ENCODE data around the gene MRPL52.
"Not testable (repeated sequence)": the region's sequence is repeated elsewhere in the genome, so short reads cannot be mapped to it uniquely, and the experiment has no call there.

MRPL52 gene

DNA sequence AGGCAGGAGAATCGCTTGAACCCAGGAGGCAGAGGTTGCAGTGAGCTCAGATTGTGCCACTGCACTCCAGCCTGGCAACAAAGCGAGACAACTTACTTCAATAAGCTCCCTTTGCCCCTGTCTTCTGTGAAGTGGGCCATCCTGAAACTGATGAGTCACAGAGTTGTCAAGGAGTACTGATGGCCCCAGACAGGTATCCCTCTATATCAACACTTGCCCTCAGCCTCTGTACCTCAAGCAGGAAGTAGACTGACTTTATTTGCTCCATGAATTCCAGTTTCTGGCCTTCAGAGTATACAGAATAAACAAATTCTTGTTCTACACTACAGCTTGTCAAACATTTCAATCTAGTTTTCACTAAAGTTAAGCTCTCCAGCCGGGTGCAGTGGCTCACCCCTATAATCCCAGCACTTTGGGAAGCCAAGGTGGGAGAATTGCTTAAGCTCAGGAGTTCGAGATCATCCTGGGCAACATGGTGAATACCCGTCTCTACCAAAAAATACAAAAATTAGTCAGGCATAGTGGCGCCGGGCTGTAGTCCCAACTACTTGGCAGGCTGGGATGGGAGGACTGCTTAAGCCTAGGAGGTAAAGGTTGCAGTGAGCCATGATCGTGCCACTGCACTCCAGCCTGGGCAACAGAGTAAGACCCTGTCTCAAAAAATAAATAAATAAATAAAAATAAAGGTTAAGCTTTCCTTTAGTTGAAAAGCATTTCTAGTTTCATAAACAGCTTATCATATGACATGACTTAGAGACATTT lies 25.5 kb downstream of the MRPL52 start:
- in situ Hi-C loops (cut with HindIII; ENCODE audit: low sequenced_read_pairs), result no loop called here
- no peak overlapping the region for H3K4me3 ChIP-seq (ENCODE audit: low read depth, low read length)
- DNase-seq (ENCODE audit: low read depth, low spot score), result no peak
- TF ChIP-seq, protein P1, sequence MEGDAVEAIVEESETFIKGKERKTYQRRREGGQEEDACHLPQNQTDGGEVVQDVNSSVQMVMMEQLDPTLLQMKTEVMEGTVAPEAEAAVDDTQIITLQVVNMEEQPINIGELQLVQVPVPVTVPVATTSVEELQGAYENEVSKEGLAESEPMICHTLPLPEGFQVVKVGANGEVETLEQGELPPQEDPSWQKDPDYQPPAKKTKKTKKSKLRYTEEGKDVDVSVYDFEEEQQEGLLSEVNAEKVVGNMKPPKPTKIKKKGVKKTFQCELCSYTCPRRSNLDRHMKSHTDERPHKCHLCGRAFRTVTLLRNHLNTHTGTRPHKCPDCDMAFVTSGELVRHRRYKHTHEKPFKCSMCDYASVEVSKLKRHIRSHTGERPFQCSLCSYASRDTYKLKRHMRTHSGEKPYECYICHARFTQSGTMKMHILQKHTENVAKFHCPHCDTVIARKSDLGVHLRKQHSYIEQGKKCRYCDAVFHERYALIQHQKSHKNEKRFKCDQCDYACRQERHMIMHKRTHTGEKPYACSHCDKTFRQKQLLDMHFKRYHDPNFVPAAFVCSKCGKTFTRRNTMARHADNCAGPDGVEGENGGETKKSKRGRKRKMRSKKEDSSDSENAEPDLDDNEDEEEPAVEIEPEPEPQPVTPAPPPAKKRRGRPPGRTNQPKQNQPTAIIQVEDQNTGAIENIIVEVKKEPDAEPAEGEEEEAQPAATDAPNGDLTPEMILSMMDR (IDR thresholded peaks at IDR 0.05; ENCODE audit: low read depth, low read length), result no peak

- in situ Hi-C loops (cut with HindIII; ENCODE audit: low sequenced_read_pairs), result no loop called here
- DNase-seq (ENCODE audit: low read depth, low spot score), result no peak
- H3K4me3 ChIP-seq (ENCODE audit: low read depth, low read length), result no peak overlapping the region
- TF ChIP-seq, protein P1 (IDR thresholded peaks at IDR 0.05; ENCODE audit: low read depth, low read length), result no peak
Observed at GRCh38 chr14:22856428-22856827, 26.7 kb downstream of the MRPL52 start.

GRCh38 chr14:22860377-22860776 lies 30.7 kb downstream of the MRPL52 start:
- in situ Hi-C loops (cut with HindIII; ENCODE audit: low sequenced_read_pairs); DNase-seq (ENCODE audit: low read depth, low spot score); H3K4me3 ChIP-seq (ENCODE audit: low read depth, low read length): not testable (repeated sequence)

GRCh38 chr14:22861651-22862050 lies 32.0 kb downstream of the MRPL52 start:
- no peak overlapping the region for H3K4me3 ChIP-seq (ENCODE audit: low read depth, low read length)
- in situ Hi-C loops (cut with HindIII; ENCODE audit: low sequenced_read_pairs), result no loop called here
- TF ChIP-seq, protein P1 (IDR thresholded peaks at IDR 0.05; ENCODE audit: low read depth, low read length), result no peak
- no peak for DNase-seq (ENCODE audit: low read depth, low spot score)

DNA sequence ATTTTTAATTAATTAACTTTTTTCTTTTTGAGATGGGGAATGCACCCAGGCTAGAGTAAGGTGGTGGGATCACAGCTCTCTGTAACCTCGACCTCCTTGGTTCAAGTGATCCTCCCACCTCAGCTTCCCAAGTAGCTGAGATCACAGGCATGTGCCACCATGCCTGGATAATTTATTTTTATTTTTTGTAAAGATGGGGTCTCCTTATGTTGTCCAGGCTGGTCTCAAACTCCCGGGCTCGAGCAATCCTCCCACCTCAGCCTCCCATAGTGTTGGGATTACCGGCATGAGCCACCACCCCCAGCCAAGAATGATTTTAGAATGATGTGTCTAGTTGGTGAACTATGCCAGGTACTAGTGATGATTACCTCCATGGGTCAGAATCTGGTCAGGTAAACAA lies 35.3 kb downstream of the MRPL52 start:
- TF ChIP-seq, protein P1 (IDR thresholded peaks at IDR 0.05; ENCODE audit: low read depth, low read length), result no peak
- in situ Hi-C loops (cut with HindIII; ENCODE audit: low sequenced_read_pairs), result no loop called here
- no peak for DNase-seq (ENCODE audit: low read depth, low spot score)
- no peak overlapping the region for H3K4me3 ChIP-seq (ENCODE audit: low read depth, low read length)

DNA sequence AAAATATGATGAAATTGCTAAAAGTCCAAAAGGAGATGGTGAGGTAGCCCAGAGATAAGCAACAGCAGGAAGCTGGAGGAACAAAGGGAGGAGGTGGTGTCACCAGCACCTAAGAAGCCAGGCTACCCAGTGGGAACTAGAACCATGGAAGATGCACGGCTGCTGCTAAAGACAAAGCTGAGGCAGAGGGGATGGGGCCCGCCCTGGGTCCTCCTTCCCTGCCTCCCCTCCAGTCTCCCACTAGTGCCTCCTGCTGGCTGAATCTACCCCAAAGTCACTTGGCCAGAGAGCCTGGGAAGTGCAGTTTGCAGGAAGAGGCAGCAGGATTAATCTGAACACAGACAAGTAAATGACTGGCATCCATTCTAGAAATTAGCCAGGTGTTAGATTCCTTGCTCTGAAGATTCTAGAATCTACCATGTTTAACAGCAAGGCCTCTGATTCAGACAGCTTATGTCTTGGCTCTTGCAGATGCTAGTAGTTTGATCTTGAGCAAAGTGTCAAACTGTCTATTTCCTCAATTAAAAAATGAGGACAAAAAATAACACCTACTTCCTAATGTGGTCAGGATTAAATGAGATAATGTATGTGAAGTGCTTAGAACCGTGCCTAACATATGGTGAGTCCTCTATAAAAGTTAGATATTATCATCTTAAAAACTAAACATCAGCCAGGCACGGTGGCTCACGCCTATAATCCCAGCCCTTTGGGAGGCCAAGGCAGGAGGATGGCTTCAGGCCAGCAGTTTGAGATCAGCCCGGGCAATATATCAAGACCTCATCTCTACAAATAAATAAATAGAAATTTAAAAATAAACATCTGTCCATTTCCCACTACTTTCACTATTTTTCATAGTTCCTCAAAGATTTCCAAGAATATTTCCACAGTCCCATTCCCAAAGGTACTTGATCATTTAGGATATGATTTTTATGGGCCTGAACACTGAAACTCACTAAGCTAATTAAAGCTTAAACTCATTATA lies 36.0 kb downstream of the MRPL52 start:
- TF ChIP-seq, protein P1 (IDR thresholded peaks at IDR 0.05; ENCODE audit: low read depth, low read length), result peak; percentile 34
- in situ Hi-C loops (cut with HindIII; ENCODE audit: low sequenced_read_pairs), result no loop called here
- DNase-seq (ENCODE audit: low read depth, low spot score), result no peak
- H3K4me3 ChIP-seq (ENCODE audit: low read depth, low read length), result no peak overlapping the region

- in situ Hi-C loops (cut with HindIII; ENCODE audit: low sequenced_read_pairs), result no loop called here
- no peak overlapping the region for H3K4me3 ChIP-seq (ENCODE audit: low read depth, low read length)
- TF ChIP-seq, protein P1 (IDR thresholded peaks at IDR 0.05; ENCODE audit: low read depth, low read length), result no peak
- DNase-seq (ENCODE audit: low read depth, low spot score), result no peak
Observed at GRCh38 chr14:22866874-22867273, 37.2 kb downstream of the MRPL52 start.

Measured in astrocyte of the spinal cord (primary cell).